GM06990 (cell line): Measurements from ENCODE around the gene CBX5.

ENCODE experiments used
- DNase-seq: peaks from one replicate; pipeline ENCODE4 v3.0.0-alpha.2; 2011; ENCODE audit not compliant: insufficient read length; ENCODE audit errors: extremely low read depth
- H3K27me3 ChIP-seq: replicated peaks from 2 replicates; pipeline ENCODE4 v1.6.0; 2011; ENCODE audit warnings: low read length; ENCODE audit not compliant: control insufficient read depth, insufficient read depth
- H3K36me3 ChIP-seq: 2 replicates; pipeline ENCODE4 v1.5.1; 2011; ENCODE audit warnings: low read length; ENCODE audit not compliant: control insufficient read depth, insufficient read depth
- H3K4me3 ChIP-seq: replicated peaks from 2 replicates; pipeline ENCODE4 v1.5.1; 2011; ENCODE audit warnings: low read depth, mild to moderate bottlenecking, control low read depth, low read length
- CTCF ChIP-seq: IDR thresholded peaks from 2 replicates; pipeline ENCODE4 v1.5.1; 2011; ENCODE audit warnings: low read length, control low read depth, mild to moderate bottlenecking, inconsistent platforms; ENCODE audit not compliant: insufficient read depth, poor library complexity, severe bottlenecking

Gene CBX5

GRCh38 chr12:54280468-54281260, 742 bp upstream of the CBX5 start, which contains the start of gene HNRNPA1:
Gene HNRNPA1, plus strand, starts transcription at chr12:54280726. Its CDS starts 82 bp downstream, at chr12:54280808.
- Histone ChIP-seq H3K36me3 (peaks cover 13% of the 10 kb centered on the region), H3K27me3 (no peaks in the 10 kb centered on the region), H3K4me3 (peak within 1 kb of the TSS; percentile 100)
- TF ChIP-seq CTCF, result no peak
- DNase-seq, result peak; percentile 91

- peaks cover 10% of the 10 kb centered on the region for H3K36me3 ChIP-seq
These were observed 693 bp downstream of the CBX5 start for GRCh38 chr12:54279227-54279631.

GRCh38 chr12:54277823-54278276, 2.1 kb downstream of the CBX5 start:
- no peak for DNase-seq
- Histone ChIP-seq H3K27me3 (no peaks in the 10 kb centered on the region), H3K36me3 (peaks cover 4% of the 10 kb centered on the region), H3K4me3 (peak overlapping the region; percentile 100)
- TF ChIP-seq CTCF, result no peak

More at GRCh38 chr12:54279227-54279631, 693 bp downstream of the CBX5 start:
- DNase-seq, result no peak
- H3K4me3 ChIP-seq, result peak overlapping the region; percentile 100
- TF ChIP-seq CTCF, result no peak
- H3K27me3 ChIP-seq, result no peaks in the 10 kb centered on the region

- H3K4me3 ChIP-seq, result no peak overlapping the region
- H3K36me3 ChIP-seq, result no peaks in the 10 kb centered on the region; the same call in 1 of the 2 replicates
- DNase-seq, result no peak
- H3K27me3 ChIP-seq, result no peaks in the 10 kb centered on the region
- TF ChIP-seq CTCF, result no peak
These were observed 3.6 kb downstream of the CBX5 start for GRCh38 chr12:54276368-54276767.

- no peak for DNase-seq
- H3K36me3 ChIP-seq, result no peaks in the 10 kb centered on the region
- no peak overlapping the region for H3K4me3 ChIP-seq
- H3K27me3 ChIP-seq, result no peaks in the 10 kb centered on the region
- TF ChIP-seq CTCF, result no peak
These were observed 5.9 kb downstream of the CBX5 start for GRCh38 chr12:54273981-54274380.
